Head of caudate nucleus (tissue), 42 donors: ENCODE data around the gene RGS10.
"Not testable (repeated sequence)": the region's sequence is repeated elsewhere in the genome, so short reads cannot be mapped to it uniquely, and the experiment has no call there.

Experiments used
- DNase-seq, 42 donors: peaks; one replicate each; pipeline versions ENCODE4 v3.0.0 to v3.0.0-alpha.2; 2020 to 2021; ENCODE audit warnings: mixed read lengths in 7 of 42
- intact Hi-C: fragments of 100-400 bp; cut with DNase I; formaldehyde crosslinking; loops from one replicate; pipeline ENCODE4 v1.15.0; 2022

Gene RGS10

GRCh38 chr10:119542357-119542987 lies at the start of gene RGS10:
Gene RGS10 (minus strand): TSS chr10:119542719. CDS start chr10:119542638, 81 bp downstream.
- peak; percentile 9 to 85 (median 64) for DNase-seq
- intact Hi-C loops = no loop called here

GRCh38 chr10:119588071-119588470 lies 45.6 kb upstream of the RGS10 start:
- DNase-seq = no peak
- intact Hi-C loops = no loop called here

GRCh38 chr10:119578355-119578754 lies 35.8 kb upstream of the RGS10 start:
- intact Hi-C loops = no loop called here
- DNase-seq = no peak

GRCh38 chr10:119575991-119576390 lies 33.5 kb upstream of the RGS10 start:
- intact Hi-C loops = no loop called here
- no peak for DNase-seq

GRCh38 chr10:119575506-119575905 lies 33.0 kb upstream of the RGS10 start:
- intact Hi-C loops = no loop called here
- no peak for DNase-seq

GRCh38 chr10:119567978-119568377 lies 25.5 kb upstream of the RGS10 start:
- intact Hi-C loops = no loop called here
- no peak for DNase-seq

- intact Hi-C loops = no loop called here
- no peak for DNase-seq
Observed at GRCh38 chr10:119562097-119562496, 19.6 kb upstream of the RGS10 start.

- intact Hi-C loops, DNase-seq: not testable (repeated sequence)
Observed at GRCh38 chr10:119559511-119559910, 17.0 kb upstream of the RGS10 start.

- intact Hi-C loops, DNase-seq: not testable (repeated sequence)
Observed at GRCh38 chr10:119556081-119556480, 13.6 kb upstream of the RGS10 start.

- no peak for DNase-seq
- intact Hi-C loops = no loop called here
Observed at GRCh38 chr10:119555178-119555784, 12.8 kb upstream of the RGS10 start.

- peak in 1 of 42 donors; percentile 35 for DNase-seq
Observed at GRCh38 chr10:119550827-119551226, 8.3 kb upstream of the RGS10 start.

GRCh38 chr10:119549247-119549999 lies 6.9 kb upstream of the RGS10 start:
- DNase-seq = peak in 1 of 42 donors; percentile 14
- intact Hi-C loops = no loop called here

More at GRCh38 chr10:119550827-119551226, 8.3 kb upstream of the RGS10 start:
- intact Hi-C loops = no loop called here

- intact Hi-C loops = no loop called here
- DNase-seq = no peak
Observed at GRCh38 chr10:119546009-119546408, 3.5 kb upstream of the RGS10 start.

GRCh38 chr10:119545310-119545709 lies 2.8 kb upstream of the RGS10 start:
- intact Hi-C loops = no loop called here
- no peak for DNase-seq

GRCh38 chr10:119543814-119544642 lies 1.5 kb upstream of the RGS10 start:
- intact Hi-C loops = no loop called here
- DNase-seq = no peak

GRCh38 chr10:119542988-119543813 lies 682 bp upstream of the RGS10 start:
- intact Hi-C loops = no loop called here
- DNase-seq = peak in 30 of 42 donors; percentile 19 to 63 (median 31)

GRCh38 chr10:119541459-119542356 lies 811 bp downstream of the RGS10 start:
- intact Hi-C loops = no loop called here
- DNase-seq = peak in 5 of 42 donors; percentile 16 to 53 (median 34)
